ENCODE data around the gene MTCL1. TPM values are rescaled to one million over a fixed set of nuclear protein-coding genes. Genes with fewer than 3 reads are reported as not detected.

The MTCL1 gene
- total RNA-seq, 1 donor from 2014 or later, result 59.3 TPM

GRCh38 chr18:8874872-8875271 lies 169.5 kb downstream of the MTCL1 start:
- H3K4me3 Mint-ChIP-seq (ENCODE audit: unreplicated experiment), result no peak overlapping the region
- H3K79me2 ChIP-seq (ENCODE audit: insufficient read depth, low read length), result no peaks in the 10 kb centered on the region
- no peak overlapping the region for H3K4me3 ChIP-seq (ENCODE audit: insufficient read depth, low read depth, low read length)
- H3K4me1 Mint-ChIP-seq (ENCODE audit: low read depth, unreplicated experiment), result peaks cover 7% of the 10 kb centered on the region
- H3K36me3 Mint-ChIP-seq (ENCODE audit: low read depth, unreplicated experiment), result no peaks in the 10 kb centered on the region
- H3K4me2 ChIP-seq (ENCODE audit: low read length), result no peak overlapping the region
- FAIRE-seq (no peak), DNase-seq (ENCODE audit: low read depth) (no peak)
- H2AFZ ChIP-seq (ENCODE audit: low read depth, low read length), result no peak overlapping the region
- TF ChIP-seq EZH2 (IDR thresholded peaks at IDR 0.05; ENCODE audit: insufficient read depth, low read length), result no peak
- no peak for TF ChIP-seq CTCF (IDR thresholded peaks at IDR 0.05; ENCODE audit: insufficient read depth, low read depth, low read length)
- H3K27me3 Mint-ChIP-seq (ENCODE audit: low read depth, unreplicated experiment), result peaks cover 2% of the 10 kb centered on the region
- H3K36me3 ChIP-seq (ENCODE audit: insufficient read depth, low read length), result no peaks in the 10 kb centered on the region
- H3K4me1 ChIP-seq (ENCODE audit: insufficient read depth, low read length), result no peaks in the 10 kb centered on the region
- H4K20me1 ChIP-seq (ENCODE audit: insufficient read depth, low read length), result no peaks in the 10 kb centered on the region
- H3K27me3 ChIP-seq (ENCODE audit: insufficient read depth, low read length), result no peaks in the 10 kb centered on the region
- peaks cover 4% of the 10 kb centered on the region for H3K9me3 Mint-ChIP-seq (ENCODE audit: unreplicated experiment)
- no peaks in the 10 kb centered on the region for H3K9me3 ChIP-seq (ENCODE audit: insufficient read depth, low read depth, low read length)
- H3K27ac ChIP-seq (ENCODE audit: low read depth, low read length), result no peak overlapping the region
- H3K27ac Mint-ChIP-seq (ENCODE audit: unreplicated experiment), result no peak overlapping the region
- H3K9ac ChIP-seq (ENCODE audit: low read length), result no peak overlapping the region

DNA sequence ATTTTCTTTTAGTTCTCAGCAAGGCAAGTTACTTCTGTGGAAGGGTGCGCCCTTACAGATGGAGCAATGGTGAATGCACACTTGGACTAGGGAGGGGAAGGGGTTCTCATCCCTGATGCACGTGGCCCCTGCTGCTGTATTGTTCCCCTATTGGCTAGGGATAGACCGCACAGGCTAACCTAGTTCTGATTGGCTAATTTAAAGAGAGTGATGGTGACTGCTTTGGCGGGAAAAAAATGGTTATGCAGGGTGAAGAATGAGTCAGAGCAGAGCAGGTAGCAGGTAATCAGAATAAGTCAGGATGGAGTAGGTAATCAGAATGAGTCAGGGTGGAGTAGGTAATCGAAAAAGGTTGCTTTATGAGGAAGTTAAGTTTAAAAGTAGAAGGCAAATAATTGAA lies 171.5 kb downstream of the MTCL1 start:
- TF ChIP-seq EZH2 (IDR thresholded peaks at IDR 0.05; ENCODE audit: insufficient read depth, low read length) (no peak), CTCF (IDR thresholded peaks at IDR 0.05; ENCODE audit: insufficient read depth, low read depth, low read length) (no peak)
- no peak overlapping the region for H3K4me2 ChIP-seq (ENCODE audit: low read length)
- no peaks in the 10 kb centered on the region for H4K20me1 ChIP-seq (ENCODE audit: insufficient read depth, low read length)
- no peaks in the 10 kb centered on the region for H3K4me1 Mint-ChIP-seq (ENCODE audit: low read depth, unreplicated experiment)
- H3K9me3 Mint-ChIP-seq (ENCODE audit: unreplicated experiment), result peaks cover 15% of the 10 kb centered on the region
- H3K27me3 ChIP-seq (ENCODE audit: insufficient read depth, low read length), result no peaks in the 10 kb centered on the region
- no peaks in the 10 kb centered on the region for H3K36me3 Mint-ChIP-seq (ENCODE audit: low read depth, unreplicated experiment)
- no peak for FAIRE-seq
- peaks cover 2% of the 10 kb centered on the region for H3K27me3 Mint-ChIP-seq (ENCODE audit: low read depth, unreplicated experiment)
- no peak overlapping the region for H3K27ac Mint-ChIP-seq (ENCODE audit: unreplicated experiment)
- H3K4me3 Mint-ChIP-seq (ENCODE audit: unreplicated experiment), result no peak overlapping the region
- no peaks in the 10 kb centered on the region for H3K36me3 ChIP-seq (ENCODE audit: insufficient read depth, low read length)
- no peaks in the 10 kb centered on the region for H3K4me1 ChIP-seq (ENCODE audit: insufficient read depth, low read length)
- DNase-seq (ENCODE audit: low read depth), result no peak
- no peak overlapping the region for H3K27ac ChIP-seq (ENCODE audit: low read depth, low read length)
- no peak overlapping the region for H2AFZ ChIP-seq (ENCODE audit: low read depth, low read length)
- H3K9ac ChIP-seq (ENCODE audit: low read length), result no peak overlapping the region
- H3K4me3 ChIP-seq (ENCODE audit: insufficient read depth, low read depth, low read length), result no peak overlapping the region
- H3K79me2 ChIP-seq (ENCODE audit: insufficient read depth, low read length), result no peaks in the 10 kb centered on the region
- H3K9me3 ChIP-seq (ENCODE audit: insufficient read depth, low read depth, low read length), result peaks cover 4% of the 10 kb centered on the region

GRCh38 chr18:8881103-8881502 lies 175.7 kb downstream of the MTCL1 start:
- Histone ChIP-seq H3K4me2 (ENCODE audit: low read length) (no peak overlapping the region), H3K27me3 (ENCODE audit: insufficient read depth, low read length) (no peaks in the 10 kb centered on the region), H3K4me3 (ENCODE audit: insufficient read depth, low read depth, low read length) (no peak overlapping the region), H3K79me2 (ENCODE audit: insufficient read depth, low read length) (no peaks in the 10 kb centered on the region), H3K36me3 (ENCODE audit: insufficient read depth, low read length) (no peaks in the 10 kb centered on the region), H4K20me1 (ENCODE audit: insufficient read depth, low read length) (no peaks in the 10 kb centered on the region), H3K9ac (ENCODE audit: low read length) (no peak overlapping the region), H3K4me1 (ENCODE audit: insufficient read depth, low read length) (no peaks in the 10 kb centered on the region), H3K27ac (ENCODE audit: low read depth, low read length) (no peak overlapping the region), H2AFZ (ENCODE audit: low read depth, low read length) (no peak overlapping the region), H3K9me3 (ENCODE audit: insufficient read depth, low read depth, low read length) (peaks cover 16% of the 10 kb centered on the region)
- TF ChIP-seq EZH2 (IDR thresholded peaks at IDR 0.05; ENCODE audit: insufficient read depth, low read length) (no peak), CTCF (IDR thresholded peaks at IDR 0.05; ENCODE audit: insufficient read depth, low read depth, low read length) (no peak)
- Mint-ChIP-seq H3K36me3 (ENCODE audit: low read depth, unreplicated experiment) (no peaks in the 10 kb centered on the region), H3K4me3 (ENCODE audit: unreplicated experiment) (no peak overlapping the region), H3K27me3 (ENCODE audit: low read depth, unreplicated experiment) (peaks cover 2% of the 10 kb centered on the region), H3K9me3 (ENCODE audit: unreplicated experiment) (peaks cover 41% of the 10 kb centered on the region), H3K4me1 (ENCODE audit: low read depth, unreplicated experiment) (no peaks in the 10 kb centered on the region), H3K27ac (ENCODE audit: unreplicated experiment) (no peak overlapping the region)
- DNase-seq (ENCODE audit: low read depth) (no peak), FAIRE-seq (no peak)

Other genes with a start within 250 kb of the MTCL1 start
- 49.4 and 52.6 TPM in 2 replicates for gene RAB12, start 96.1 kb upstream of the MTCL1 start, total RNA-seq